Tongue (tissue), 2 donors: ENCODE measurements around the gene SOX12. TPM values are rescaled to one million over a fixed set of nuclear protein-coding genes. Genes with fewer than 3 reads are reported as not detected.

Source experiments
- DNase-seq: peaks from one replicate; pipeline ENCODE4 v3.0.0-alpha.2; 2015
- total RNA-seq: library from RNA; depleted of rRNA; stranded (reverse); fragments of >200 nt; gene quantifications from one replicate; pipeline ENCODE4 v1.2.3, GENCODE V29; 2014

The SOX12 gene
- total RNA-seq, 1 donor from 2014 or later = 7.1 TPM

- DNase-seq = no peak
Measured at GRCh38 chr20:301886-302848, 23.2 kb upstream of the SOX12 start.

- no peak for DNase-seq
Measured at GRCh38 chr20:305745-306144, 19.6 kb upstream of the SOX12 start.

DNA sequence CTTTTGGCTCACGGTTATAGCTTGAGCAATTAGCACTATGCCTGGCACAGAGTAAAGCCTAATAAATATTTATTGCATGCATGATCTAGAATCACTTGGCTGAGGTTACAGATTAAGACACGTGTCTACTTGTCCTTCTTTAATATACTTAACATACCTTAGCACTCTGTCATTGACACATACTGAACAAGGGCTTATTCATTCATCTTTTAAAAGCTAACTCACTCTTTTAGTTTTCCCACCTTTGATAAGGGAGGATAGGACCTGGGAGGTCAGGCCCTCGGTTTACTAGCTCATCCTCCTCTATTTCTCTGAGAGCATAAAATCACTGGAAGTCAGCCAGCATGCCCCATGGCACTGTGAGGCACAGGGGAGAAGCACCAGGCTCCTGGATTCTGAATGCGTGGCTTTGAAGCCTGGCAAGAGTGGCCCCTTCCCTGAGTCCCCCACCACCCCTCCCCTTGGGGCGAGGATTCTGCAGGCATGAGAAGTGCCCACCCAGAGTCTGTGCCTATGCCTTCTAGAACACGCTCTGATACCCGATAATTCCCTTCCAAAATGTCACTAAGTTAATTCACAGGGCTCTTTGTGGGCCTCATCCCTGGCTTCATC, 16.8 kb upstream of the SOX12 start:
- no peak for DNase-seq

- DNase-seq = peak; percentile 59
Measured at GRCh38 chr20:309306-309840, 16.0 kb upstream of the SOX12 start.

DNA sequence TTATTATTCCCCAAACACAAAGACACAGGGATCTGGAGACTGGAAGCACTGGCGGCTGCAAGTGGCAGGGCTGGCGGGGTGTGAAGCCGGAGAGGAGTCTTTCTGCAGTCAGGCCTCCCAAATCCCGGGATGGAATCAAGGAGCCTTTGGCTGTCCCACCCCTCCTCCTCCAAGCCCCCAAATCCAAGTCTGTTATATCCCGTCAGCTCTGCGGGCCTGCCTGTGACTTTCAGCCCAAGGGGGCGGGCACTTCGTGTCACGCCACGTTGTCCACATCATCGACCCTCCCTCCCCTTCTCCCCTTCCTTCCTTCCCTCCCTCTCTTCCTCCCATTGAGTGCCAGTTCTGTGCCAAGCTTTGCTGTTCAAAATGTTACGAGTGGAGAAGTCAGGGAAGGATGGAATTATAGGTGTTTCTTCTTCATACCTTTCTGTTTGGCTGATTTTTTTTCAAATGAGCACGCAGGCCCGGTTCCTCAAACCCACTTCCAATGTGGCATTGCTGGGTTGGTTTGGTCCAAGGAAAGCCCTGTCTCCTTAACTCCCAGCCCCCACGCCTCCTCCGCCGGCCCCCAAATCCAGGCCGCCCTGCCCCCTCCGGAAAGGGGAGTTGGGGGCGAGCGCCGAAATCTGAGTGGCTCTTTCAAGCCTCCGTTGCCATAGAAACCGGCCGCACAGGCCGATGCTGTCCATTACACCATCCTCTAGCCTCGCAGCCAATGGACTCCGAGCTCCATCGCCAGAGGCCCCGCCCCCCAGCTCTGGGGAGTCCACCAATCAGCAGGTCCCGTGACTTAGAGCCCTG, 15.3 kb upstream of the SOX12 start:
- peak; percentile 100 for DNase-seq

GRCh38 chr20:310645-311044, 14.7 kb upstream of the SOX12 start:
- DNase-seq = no peak

DNA sequence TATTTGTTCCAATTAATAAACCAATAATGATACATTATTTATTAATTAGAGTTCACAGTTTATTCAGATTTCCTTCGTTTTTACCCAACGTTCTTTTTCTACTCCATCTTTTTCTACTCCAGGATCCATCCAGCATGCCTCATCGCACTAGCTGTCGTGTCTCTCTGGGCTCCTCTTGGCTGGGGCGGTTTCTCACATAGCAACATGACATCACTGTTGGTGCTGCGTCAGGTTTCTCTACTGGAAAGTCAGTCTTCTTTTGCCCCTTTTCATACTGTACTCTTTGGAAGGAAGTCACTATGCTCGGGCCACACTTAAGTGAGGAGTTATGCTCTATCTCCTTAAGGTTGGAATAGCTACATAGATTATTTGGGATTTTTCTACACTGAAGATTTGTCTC, 13.7 kb upstream of the SOX12 start:
- DNase-seq = no peak

- no peak for DNase-seq
Measured at GRCh38 chr20:312067-312466, 13.3 kb upstream of the SOX12 start.

DNA sequence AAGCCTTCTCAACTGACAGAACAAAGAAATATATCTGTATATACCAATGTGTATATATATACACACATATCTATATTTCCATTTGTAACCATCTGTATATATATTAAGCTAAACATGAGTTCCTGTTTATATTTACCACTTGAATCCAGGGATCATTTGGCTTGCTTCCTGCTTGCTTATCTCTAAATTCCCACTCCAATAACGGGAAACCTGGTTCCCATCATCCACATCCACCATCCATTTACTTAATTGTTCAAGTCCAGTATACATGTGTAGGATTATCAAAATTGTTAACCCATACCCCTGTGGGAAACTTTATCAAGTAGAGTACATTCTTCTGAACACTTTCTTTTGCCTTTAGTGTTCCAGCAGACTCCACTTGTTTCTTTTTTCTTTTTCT, 12.5 kb upstream of the SOX12 start:
- no peak for DNase-seq

GRCh38 chr20:313402-313801, 11.9 kb upstream of the SOX12 start:
- DNase-seq = no peak

DNA sequence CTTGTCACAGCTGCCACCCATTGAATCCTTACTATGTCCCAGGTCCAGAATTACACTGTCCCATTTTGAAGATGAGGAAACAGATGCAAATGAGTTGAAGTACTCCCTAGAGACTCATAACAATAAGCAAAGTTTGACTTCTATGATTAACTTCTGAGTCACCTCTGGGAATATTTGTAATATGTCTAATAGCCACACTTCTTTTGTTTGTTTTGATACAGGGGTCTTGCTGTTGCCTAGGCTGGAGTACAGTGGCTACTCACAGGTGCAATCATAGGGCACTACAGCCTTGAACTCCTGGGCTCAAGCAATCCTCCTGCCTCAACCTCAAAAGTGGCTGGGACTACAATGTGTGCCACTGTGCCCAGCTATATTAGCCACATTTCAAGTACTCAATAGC, 11.4 kb upstream of the SOX12 start:
- no peak for DNase-seq

DNA sequence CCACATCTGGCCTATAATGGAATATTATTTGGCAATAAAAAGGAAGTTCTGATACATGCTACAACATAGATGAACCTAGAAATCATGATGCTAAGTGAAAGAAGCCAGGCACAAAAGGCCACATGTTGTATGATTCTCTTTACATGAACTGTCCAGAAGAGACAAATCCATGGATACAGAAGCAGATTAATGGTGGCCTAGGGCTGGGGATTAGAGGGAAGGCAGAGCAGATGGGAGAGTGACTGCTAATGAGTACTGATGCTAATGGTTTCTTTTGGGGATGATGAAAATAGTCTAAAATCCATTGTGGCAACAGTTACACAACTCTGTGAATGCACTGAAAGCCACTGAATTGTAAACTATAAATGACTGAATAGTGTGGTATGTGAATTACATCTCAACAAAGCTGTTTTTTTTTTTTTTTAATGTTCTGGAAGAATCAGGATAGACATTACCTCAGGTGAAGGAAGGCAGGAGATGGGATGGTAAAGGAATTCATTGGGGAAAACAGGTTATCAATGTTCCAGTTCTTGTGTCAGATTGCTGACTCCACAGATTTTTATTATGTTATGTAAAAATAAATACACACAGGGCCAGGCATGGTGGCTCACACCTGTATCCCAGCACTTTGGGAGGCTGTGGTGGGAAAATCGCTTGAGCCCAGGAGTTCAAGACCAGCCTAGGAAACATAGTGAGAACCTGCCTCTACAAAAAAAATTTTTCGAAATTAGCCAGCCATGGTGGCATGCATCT, 8.9 kb upstream of the SOX12 start:
- DNase-seq = no peak

GRCh38 chr20:324177-325044, 941 bp upstream of the SOX12 start:
- peak; percentile 94 for DNase-seq

DNA sequence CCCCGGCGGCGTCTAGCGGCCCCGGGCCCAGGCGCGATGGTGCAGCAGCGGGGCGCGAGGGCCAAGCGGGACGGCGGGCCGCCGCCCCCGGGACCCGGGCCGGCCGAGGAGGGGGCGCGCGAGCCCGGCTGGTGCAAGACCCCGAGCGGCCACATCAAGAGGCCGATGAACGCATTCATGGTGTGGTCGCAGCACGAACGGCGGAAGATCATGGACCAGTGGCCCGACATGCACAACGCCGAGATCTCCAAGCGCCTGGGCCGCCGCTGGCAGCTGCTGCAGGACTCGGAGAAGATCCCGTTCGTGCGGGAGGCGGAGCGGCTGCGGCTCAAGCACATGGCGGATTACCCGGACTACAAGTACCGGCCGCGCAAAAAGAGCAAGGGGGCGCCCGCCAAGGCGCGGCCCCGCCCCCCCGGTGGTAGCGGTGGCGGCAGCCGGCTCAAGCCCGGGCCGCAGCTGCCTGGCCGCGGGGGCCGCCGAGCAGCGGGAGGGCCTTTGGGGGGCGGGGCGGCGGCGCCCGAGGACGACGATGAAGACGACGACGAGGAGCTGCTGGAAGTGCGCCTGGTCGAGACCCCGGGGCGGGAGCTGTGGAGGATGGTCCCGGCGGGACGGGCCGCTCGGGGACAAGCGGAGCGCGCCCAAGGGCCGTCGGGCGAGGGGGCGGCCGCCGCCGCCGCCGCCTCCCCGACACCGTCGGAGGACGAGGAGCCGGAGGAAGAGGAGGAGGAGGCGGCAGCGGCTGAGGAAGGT, 715 bp downstream of the SOX12 start:
- DNase-seq = peak; percentile 87

GRCh38 chr20:326645-327185, 1.4 kb downstream of the SOX12 start:
- DNase-seq = no peak

DNA sequence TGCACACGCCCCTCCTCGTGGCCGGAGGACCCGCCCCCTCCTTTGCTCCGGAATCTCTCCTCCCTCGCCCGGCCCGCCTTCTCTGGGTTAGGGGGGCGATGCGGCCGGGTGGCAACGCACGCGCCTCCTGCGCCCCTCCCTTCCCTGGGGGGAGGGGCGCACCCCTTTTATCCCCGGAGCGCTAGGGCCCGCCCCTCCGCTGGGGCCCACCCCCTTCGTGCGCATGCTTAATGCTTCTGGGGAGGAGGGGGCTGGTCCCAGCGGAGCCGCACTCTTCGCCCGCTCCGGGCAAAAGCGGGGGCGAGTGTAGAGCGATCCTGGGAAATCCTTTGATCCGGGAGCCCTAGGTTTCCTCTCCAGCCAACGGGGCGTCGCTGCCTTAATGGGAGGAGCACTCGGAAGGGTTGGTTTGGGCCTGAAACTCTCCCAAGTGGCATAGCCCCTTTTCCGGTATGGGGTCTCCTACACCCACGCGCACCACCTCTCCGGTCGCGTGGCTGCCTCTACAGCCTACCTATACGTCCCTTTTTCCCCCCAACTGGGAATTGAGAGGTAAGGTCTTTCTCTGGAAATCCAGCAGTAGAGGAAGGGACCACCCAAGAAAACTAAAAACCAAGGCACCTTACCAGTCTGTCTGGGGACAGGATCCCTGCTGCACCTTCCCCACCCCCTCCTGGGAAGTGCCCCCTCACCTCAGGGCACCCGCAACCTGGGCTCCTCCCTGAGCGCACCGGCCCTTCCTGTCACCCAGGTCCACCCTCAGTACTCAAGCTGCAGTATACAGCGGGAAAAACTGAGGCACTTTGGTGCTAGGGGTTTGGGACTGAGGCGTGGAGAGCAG, 2.1 kb downstream of the SOX12 start:
- DNase-seq = peak; percentile 98

DNA sequence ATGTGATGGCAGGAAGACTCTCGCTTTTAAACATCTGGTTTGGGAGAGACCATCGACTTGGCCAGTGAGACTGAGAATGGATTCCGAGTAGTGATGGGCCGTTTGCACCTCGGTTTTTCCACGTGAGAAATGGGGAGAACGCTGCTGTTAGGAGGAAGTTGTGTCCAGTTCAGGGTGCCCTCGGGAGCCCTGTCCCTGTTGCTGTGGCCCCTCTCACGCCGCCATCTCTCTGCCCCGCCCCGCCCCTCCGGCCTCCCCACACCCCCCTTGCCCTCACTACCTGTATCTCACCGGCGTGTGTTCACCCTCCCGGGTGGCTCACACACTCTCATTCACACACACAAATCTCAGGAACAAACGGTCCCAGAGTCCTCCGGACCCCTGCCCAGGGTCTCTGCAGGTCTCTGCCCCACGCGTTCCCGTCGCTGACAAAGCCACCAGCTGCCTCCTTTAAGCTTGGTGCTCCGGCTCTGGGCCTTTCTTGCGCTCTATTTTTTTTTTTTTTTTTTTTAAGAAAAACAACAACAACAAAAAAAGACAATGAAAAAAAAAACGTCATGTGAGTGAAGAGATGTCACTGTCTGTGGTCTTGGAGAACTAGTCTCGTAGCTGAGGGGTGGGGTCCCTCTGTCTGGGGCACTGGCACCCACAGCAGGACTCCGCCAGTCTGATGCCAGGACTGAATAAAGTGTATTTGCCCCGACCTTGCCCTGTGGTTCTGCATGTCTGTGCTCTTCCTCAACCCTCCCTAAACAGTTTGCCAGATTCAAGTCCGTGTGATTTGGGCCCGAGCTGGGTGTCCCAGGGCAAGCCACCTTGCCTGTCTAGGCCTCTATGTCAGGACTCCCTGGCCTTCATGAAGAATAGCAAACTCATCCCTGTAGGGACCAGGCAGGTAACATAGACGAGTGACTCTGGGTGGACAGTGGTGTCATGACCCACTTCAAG, 2.9 kb downstream of the SOX12 start:
- DNase-seq = no peak
